HG02884 (cell line): ENCODE results near the gene PLEKHM1.
"Not testable (repeated sequence)": the region's sequence is repeated elsewhere in the genome, so short reads cannot be mapped to it uniquely, and the experiment has no call there.

Source experiments
- ATAC-seq: cut with Tn5 transposase; IDR thresholded peaks from one replicate; pipeline ENCODE4 v1.9.1; 2021; ENCODE audit warnings: mild to moderate bottlenecking, moderate library complexity; ENCODE audit not compliant: unreplicated experiment

PLEKHM1 gene

GRCh38 chr17:45468293-45469203 is 22.0 kb downstream of the PLEKHM1 start:
- not testable (repeated sequence) for ATAC-seq

DNA sequence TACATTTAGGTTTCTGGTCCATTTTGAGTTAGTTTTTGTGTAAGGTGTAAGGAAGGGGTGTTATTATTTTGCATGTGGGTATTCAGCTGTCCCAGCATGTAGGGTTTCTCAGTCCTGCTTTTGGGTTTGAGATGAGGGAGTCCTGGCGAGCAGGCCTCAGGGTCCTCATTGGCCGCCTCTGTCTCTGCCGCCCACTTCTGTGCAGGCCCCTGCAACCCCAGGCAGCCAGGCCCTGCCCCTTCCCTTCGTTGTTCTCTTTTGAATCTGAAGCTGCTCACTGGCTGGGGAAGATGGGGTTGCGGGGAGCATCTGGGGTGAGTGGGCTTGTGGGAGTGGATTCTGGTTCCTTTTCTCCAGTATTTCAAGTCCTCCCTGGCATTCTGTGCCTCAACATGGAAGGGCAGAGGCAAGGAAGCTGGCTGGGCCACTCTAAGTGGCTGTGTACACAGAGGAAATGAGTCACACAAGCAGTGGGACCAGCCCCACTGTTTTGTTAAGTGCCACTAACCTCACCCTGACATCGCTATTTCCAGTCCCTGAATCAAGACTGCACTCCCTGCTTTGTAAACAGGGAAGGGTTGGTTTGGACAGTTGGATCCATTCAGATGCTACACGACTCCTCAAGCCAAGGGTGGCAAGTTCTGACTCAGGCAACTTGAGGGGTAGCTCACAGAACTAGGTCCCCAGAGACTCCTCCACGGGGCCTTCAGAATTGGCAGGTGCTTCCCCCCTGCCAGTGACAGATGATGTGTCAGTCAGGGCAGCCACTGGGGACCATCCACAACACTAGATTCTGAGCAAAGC is 28.8 kb downstream of the PLEKHM1 start:
- peak; percentile 74 for ATAC-seq

DNA sequence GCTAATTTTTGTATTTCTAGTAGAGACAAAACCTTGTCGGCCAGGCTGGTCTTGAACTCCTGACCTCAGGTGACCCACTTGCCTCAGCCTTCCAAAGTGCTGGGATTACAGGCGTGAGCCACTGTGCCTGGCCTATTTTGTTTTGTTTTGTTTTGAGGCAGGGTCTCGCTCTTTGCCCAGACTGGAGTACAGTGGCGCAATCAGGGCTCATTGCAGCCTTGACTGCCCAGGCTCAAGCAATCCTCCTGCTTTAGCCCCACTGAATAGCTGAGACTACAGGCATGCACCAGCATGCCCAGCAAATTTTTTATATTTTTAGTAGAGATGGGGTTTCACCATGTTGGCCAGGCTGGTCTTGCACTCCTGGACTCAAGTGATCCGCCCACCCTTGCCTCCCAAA is 30.1 kb downstream of the PLEKHM1 start:
- not testable (repeated sequence) for ATAC-seq

DNA sequence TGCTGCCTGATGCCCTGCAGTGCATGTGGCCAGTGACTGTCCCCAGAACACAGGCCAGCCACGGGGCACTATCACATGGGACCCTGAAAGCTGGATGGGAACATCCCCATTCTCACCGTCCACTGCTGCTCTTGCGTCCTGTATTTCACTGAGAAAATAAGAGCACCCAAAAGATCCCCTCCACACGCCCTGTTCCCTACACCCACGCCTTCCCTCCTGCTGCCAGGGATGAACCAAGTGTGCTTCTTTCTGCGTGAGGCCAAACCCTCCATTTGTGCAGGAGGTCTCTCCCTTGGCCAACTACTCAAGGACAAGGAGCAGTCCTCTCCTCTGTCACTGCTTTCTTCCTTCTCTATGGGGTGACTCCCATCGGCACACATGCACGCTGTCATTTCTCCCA is 36.2 kb downstream of the PLEKHM1 start:
- ATAC-seq = not testable (repeated sequence)

DNA sequence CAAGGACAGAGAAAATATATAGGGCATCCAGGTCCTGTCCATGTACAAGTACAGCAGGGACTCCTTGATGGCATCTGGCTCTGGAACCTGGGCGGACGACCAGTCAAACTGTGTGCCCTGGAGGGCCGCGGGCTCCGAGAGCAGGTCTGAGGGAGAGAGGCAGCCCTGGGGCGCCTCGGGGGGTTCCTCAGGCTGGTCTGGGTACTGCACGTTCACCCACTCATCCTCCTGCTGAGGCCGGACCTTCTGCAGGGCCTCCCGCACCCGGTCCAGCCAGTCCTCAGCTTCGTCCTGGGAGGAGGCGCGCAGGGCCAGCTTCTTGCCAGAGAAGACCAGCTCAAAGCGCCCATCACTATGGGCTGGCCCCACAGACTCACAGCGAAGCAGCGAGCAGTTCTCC is 36.8 kb downstream of the PLEKHM1 start:
- ATAC-seq = not testable (repeated sequence)

GRCh38 chr17:45453225-45453534 is 37.3 kb downstream of the PLEKHM1 start:
- not testable (repeated sequence) for ATAC-seq

- not testable (repeated sequence) for ATAC-seq
Observed at GRCh38 chr17:45452329-45453224, 37.9 kb downstream of the PLEKHM1 start.

GRCh38 chr17:45451660-45452059 is 38.9 kb downstream of the PLEKHM1 start:
- not testable (repeated sequence) for ATAC-seq

DNA sequence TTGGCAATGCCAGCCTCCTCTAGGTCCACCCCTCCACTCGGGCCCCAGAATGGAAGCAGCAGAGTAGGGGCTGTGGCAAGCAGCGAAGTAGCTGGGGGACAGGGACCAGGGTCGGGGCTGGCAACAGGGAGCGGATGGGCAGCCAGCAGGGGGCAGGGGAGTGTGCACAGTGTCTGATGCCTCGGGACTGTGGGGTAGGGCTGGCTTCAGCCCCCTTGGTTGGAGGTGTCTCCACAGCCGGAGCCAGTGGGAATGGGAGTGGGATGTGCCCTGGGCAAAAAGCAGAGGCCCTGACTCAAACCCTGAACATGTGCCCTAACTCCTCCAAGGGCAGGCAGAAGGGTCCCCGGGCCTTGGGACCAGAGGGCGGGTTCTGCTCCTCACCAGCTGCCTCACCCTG is 39.4 kb downstream of the PLEKHM1 start:
- ATAC-seq = no peak

GRCh38 chr17:45449708-45450329 is 40.7 kb downstream of the PLEKHM1 start:
- not testable (repeated sequence) for ATAC-seq

DNA sequence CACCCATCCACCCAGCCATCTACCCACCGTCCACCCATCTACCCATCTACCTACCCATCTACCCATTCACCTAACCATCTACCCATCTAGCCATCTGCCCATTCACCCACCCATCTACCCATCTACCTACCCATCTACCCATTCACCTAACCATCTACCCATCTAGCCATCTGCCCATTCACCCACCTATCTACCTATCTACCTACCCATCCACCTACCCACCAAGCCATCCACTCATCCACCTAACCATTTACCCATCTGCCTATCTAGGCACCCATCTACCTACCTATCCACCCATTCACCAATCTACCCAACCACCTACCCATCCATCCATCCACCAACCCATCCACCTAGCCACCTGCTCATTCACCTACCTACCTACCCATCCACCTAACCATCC is 41.3 kb downstream of the PLEKHM1 start:
- not testable (repeated sequence) for ATAC-seq

DNA sequence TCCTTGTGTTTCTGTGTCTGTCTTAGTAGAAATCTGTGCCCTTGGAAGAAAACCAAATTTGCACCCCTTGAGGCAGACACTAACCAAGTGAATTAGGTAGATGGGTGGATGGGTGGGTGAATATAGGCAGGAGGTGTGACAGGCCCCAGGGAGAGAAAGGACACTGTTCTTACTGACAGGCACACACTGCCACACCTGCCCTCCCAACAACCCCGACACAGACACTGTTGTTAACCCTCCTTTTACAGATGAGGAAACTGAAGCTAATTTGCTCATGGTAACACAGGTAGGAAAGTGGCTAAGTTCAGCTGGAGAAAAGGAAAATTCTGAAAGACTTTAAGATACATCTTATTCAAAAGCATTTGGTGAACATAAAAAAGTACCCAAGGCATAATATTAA is 42.0 kb downstream of the PLEKHM1 start:
- not testable (repeated sequence) for ATAC-seq

- not testable (repeated sequence) for ATAC-seq
Observed at GRCh38 chr17:45448066-45448465, 42.5 kb downstream of the PLEKHM1 start.

- not testable (repeated sequence) for ATAC-seq
Observed at GRCh38 chr17:45447650-45448049, 42.9 kb downstream of the PLEKHM1 start.

DNA sequence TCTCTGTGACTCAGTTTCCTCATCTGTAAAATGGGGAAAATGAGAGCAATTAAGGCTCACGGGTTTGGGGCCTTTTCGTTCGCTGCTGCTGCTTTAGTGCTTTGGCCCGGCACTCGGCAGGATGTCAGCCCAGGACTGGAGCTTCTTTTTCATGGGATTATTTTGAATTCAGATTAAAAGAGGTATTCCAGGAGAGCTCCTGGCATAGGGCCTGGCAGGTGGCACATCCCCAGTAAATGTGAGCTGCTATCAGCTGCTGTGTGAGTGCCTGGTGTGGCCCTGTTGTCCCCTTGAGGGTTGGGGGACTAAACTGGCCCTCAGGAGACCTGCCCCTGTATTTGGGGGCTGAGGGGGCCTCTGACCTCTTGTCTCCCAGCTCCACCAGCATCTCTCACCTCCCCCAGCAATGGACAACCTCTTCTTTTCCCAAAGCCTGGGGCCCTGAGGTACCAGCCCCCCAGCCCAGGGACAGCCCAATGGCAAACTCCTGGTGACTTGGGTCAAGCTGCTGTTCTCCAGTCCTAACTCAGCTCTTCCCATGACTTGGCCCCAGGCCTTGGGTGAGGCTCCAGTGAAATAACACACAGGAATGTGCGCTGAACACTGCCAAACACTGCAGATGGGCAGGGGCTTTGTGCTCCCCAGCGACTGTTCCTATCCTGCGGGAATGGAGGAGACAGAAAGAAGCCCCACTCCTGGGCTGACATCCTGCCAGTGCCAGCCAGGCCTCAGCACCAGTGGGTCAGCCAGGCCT is 43.5 kb downstream of the PLEKHM1 start:
- ATAC-seq = not testable (repeated sequence)

DNA sequence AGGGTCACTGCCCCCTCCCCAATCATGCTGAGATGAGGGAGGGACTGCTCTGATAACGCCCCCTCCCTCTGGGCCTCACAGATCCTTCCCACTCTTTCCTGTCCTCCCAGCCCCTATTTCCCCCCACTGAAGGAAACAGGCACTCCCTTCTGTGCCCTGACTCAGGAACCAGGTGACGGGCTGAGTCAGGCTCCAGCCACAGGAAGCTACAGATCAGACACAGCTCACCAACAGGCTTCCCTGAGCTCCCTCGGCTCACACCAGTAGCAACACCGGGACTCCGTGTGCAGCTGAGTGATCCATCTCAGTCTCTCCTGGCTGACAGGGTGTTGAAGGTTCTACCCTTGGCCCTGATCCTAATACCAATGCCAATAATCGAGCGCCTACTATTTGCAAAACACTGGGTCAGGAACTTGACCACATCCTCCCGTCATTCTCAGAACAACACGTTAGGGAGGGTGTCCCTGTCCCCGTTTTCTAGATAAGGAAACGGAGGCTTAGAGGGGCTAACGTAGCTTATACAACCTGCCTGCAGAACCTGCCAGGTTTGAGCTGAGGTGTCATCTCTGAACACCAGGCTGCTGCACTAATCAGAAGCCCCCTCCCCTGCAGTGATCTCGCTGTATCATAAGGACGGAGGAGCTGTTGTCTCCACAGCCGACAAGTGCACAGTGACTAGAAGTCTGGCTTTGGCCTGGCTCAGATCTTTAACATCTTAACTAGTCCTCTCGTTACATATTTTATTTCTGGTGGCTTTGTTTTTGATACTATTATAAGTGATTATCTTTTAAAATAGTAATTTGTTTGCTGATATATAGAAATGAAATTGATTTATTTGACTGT is 44.4 kb downstream of the PLEKHM1 start:
- ATAC-seq = not testable (repeated sequence)

- ATAC-seq = not testable (repeated sequence)
Observed at GRCh38 chr17:45444856-45445820, 45.4 kb downstream of the PLEKHM1 start.

GRCh38 chr17:45444301-45444700 is 46.2 kb downstream of the PLEKHM1 start:
- ATAC-seq = not testable (repeated sequence)
